HG03175 (cell line): ENCODE results near the gene C1orf105.

Experiments
- ATAC-seq: cut with Tn5 transposase; IDR thresholded peaks from one replicate; pipeline ENCODE4 v1.9.1; 2021; ENCODE audit warnings: mild to moderate bottlenecking, moderate library complexity; ENCODE audit not compliant: unreplicated experiment

C1orf105 gene

GRCh38 chr1:172395576-172395975 is 24.9 kb upstream of the C1orf105 start:
- ATAC-seq, result no peak

GRCh38 chr1:172397221-172397620 is 23.3 kb upstream of the C1orf105 start:
- ATAC-seq, result no peak

- no peak for ATAC-seq
These were observed 22.9 kb upstream of the C1orf105 start for GRCh38 chr1:172397633-172398032.

DNA sequence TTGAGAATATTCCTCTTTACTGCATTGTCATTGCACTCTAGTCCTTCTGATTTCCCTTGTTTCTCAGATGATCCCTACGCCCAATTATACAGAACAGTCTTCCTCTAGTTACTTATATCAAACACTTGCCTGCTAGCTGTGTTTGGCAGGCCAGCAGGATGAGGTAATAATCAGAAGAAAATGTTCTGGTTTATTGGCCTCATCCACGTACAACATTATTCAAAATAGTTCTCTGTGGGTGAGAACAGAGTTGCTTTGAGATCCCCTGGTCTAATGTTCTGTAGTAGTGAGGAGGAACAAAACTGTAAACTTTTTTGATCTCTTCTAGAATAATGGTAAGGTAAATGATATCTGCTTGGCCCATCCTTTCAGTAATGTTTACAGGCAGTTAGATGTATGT is 22.3 kb upstream of the C1orf105 start:
- ATAC-seq, result no peak

DNA sequence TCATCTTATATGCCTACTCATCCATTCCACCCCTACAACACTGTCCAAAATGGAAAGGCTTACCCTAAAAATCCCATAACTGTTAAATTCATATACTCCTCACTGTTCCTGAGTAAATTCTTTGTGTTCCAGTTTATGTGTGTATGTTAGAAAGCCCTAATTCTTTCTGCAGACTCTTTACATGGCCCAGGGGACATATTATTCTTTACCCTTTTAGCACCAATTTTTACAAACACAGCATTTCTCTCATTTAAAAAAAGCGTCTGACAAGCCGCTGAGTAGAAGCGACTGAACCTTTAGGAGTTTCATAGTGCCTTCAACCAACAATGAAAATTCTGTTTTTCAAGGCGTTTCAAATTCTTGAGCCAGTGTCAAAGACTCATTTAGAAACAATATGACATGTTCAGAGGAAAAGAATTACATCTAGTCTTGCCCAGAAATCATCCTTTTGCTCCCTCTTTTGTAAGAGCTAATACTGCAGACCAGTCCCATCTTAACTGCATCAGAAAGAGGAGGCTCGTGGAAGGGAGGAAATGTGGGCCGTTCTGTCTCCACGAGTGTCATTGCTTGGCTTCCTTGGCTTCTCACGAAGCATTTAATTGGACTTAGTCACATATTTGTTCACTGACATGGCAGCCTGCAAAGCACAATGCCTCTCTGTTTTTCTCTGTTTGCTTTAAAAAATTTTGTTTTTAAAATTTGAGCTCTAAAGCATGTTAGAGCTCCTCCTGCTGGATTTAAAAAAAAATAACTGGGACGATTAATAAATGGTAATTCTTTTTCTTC is 21.3 kb upstream of the C1orf105 start:
- no peak for ATAC-seq

- ATAC-seq, result no peak
These were observed 20.4 kb upstream of the C1orf105 start for GRCh38 chr1:172399756-172400721.

DNA sequence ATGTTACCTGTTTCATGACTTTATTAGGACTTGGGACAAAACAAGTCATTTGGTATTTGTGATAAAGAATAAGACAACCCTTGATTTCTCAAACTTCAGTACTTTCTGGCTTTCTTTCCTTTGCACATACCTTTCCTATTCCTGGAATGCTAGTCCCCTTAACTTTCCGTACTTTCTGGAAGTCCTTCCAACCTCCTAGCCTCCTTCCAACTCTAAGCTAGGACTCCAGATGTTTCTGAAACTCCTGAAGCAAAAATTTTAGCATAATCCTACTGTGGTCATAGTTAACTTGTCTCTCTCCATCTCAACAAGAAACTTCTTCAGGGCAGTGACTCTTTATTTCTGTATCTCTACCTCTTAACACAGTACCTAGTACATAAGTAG is 19.8 kb upstream of the C1orf105 start:
- no peak for ATAC-seq

DNA sequence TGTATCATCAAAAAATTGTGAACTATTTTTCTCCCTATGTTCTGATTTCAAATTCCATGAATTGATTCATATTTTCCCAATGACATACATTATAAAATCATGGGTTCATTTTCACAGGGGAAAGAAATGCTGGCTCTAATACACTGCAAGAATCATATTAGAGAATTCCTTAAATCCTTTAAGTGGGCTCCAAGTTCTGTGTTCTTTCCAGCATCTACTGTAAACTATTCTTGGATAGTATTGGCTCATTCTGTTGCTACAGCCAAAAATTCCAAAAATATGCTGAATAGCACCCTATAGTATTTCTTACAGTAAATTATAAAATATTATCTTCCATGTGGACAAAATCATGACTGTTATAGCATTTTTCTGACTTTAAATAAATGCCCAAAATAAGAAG is 19.0 kb upstream of the C1orf105 start:
- no peak for ATAC-seq

DNA sequence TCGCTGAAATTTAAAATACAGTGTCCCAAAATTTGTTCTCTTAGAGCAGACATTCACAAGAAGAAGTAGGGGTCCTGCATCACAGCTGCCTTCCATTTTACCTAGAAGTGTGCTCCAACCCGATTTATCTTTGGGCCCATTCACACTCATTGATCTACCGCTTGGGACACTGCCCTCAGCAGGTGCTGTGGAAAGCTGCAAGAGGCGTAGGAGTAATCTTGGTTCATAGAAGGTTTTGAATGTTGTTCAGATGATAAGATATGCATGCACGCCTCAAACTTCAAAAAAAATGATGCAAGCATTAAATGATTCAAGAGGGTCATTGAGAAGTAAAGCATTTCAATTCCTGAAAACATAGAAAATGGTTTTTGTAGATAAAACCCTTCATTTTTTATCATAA is 18.6 kb upstream of the C1orf105 start:
- ATAC-seq, result no peak

DNA sequence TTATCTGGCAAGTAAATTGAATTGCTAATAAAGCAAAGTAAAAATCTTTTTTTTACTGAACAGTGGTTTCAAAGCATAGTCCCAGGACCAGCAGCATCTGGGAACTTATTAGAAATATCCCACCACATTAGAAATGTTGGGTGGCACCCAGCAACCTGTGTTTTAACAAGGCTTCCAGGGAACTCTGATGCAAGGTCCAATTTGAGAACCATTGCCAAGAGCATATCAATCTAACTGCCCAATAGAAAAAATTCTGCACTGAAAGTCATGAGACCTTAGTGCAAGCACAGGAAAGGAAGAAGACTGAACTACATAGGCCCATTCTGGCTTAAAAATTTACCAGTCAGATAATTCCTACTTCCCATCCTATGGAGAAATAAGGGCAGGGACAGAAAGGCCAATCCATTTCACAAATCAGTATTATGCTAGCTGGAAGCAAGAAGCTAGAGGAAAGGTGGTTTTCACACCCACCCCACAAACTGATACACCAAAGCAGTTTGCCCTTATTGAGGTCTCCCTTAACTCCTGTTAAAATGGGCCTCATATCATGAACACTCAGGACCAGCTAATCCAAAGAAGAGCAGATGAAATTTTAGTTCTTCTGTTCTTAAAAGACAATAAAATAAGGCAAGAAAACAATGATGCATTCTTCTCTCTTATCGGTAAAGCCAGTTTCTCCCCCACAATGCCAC is 17.5 kb upstream of the C1orf105 start:
- ATAC-seq, result no peak

DNA sequence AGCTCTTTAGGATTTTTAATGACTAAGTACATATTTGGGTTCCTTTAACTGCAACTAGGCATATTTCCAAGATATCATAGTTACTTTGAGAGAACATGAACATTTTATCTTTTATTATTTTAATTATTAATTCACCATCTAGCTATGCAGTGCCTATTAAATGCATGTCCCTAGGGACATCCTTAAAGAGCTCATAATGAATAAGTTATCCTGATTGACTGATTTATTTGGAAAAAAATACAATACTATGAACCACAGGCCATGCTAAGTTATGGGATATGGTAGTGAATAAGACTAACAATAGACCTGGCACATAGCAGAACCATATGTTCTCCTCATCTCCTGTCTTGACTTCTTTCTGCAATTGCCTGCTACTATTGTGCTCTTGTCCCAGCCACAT is 16.4 kb upstream of the C1orf105 start:
- no peak for ATAC-seq

- no peak for ATAC-seq
These were observed 14.6 kb upstream of the C1orf105 start for GRCh38 chr1:172405912-172406311.

GRCh38 chr1:172406968-172407367 is 13.5 kb upstream of the C1orf105 start:
- no peak for ATAC-seq

GRCh38 chr1:172408958-172409357 is 11.5 kb upstream of the C1orf105 start:
- ATAC-seq, result no peak

DNA sequence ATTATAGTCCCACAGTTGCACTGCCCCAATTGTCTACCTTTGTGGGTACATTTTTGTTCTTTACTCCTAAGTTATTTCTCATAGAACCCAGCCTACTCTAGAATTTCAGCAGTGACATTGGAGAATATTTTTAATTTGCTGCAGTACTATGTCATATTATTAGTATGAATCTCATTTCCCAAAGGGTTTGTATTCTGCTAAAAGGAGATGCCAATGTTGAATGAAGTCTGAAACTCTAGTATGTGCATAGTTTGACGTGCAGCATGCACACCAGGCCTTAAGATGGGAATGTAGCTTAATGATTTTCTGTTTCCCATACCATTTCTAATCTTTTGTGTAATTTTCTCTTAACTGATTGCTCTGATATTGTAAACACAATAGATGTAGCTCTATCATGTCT is 10.5 kb upstream of the C1orf105 start:
- no peak for ATAC-seq

DNA sequence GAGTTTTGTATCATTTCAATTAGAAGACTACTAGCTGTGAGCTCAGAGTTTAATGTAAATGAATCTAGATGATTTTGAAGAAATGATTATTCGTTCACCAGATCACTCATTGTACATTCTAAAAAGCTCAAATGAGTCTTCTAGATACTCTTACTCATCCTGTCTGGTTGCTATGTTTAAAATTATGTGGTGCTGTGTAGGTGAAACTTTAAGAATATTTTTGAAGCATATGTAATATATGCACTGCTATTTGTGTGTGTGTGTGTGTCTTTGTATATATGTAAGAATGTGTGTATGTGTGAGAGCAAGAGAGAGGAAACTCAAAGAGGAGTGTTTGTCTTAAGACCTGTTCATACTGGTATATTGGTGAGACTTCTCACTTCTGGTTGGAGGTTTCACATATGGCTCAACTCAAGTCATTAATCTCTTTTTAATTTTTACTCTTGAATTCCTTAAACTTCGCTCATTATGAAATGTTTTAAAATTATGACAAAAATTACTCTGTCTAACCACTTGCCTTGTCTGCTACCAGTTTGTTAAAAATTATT is 8.6 kb upstream of the C1orf105 start:
- ATAC-seq, result no peak

GRCh38 chr1:172414331-172414730 is 6.2 kb upstream of the C1orf105 start:
- no peak for ATAC-seq

- ATAC-seq, result no peak
These were observed 3.9 kb upstream of the C1orf105 start for GRCh38 chr1:172416496-172417035.

- ATAC-seq, result no peak
These were observed 2.9 kb upstream of the C1orf105 start for GRCh38 chr1:172417557-172417956.

DNA sequence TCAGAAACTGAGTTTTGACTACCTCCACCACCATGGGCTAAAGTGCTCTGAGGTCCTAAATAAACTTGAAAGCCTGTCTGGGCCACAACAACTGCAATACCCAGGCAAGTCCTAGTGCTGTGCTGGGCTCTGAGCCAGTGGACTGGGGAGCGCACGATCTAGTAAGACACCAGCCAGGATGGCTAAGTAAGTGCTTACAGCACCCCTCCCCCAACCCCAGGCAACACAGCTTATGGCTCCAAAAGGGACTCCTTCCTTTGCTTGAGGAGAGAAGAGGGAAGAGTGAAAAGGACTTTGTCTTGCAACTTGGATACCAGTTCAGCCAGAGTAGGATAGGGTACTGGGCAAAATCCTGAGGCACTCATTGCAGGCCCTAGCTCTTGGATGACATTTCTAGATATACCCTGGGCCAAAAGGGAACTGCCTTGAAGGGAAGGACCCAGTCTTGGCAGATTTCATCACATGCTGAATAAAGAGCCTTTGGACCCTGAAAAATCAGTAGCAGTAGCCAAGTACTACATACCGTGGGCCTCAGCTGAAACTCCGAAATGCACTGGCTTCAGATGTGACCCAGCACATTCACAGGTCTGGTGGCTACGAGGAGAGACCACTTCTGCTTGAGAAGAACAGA is 1.6 kb downstream of the C1orf105 start:
- ATAC-seq, result no peak
